ENCODE results near the gene FRMD5. TPM values are rescaled to one million over a fixed set of nuclear protein-coding genes. Genes with fewer than 3 reads are reported as not detected.

FRMD5 gene
- polyA plus RNA-seq, 1 donor (not counting 4 experiments of a cell fraction or from before 2014, with no cell fraction given), result 7.3 TPM

DNA sequence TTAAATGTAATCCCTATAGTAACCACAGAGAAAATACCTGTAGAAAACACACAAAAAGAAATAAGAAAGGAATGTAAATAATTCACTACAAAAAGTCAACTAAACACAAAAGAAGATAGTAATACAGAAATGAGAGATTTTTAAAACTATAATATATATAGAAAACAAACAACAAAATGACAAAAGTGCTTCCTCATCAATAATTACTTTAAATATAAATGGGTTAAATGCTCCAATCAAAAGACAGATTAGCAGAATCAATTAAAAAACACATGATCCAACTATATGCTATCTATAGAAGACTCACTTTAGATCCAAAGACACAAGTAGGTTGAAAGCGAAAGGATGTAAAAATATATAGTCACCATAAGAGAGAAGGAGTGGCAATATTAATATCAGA is 45.8 kb downstream of the FRMD5 start:
- no peaks in the 10 kb centered on the region for H3K9me1 ChIP-seq (ENCODE audit: control insufficient read depth, extremely low read depth, insufficient read depth, low read length)
- H3K4me1 ChIP-seq (ENCODE audit: control insufficient read depth, extremely low read depth, insufficient read depth, low read length), result no peaks in the 10 kb centered on the region
- no peaks in the 10 kb centered on the region for H3K27me3 ChIP-seq (ENCODE audit: control insufficient read depth, extremely low read depth, insufficient read depth, low read length)
- dilution Hi-C loops (cut with MboI; ENCODE audit: extremely low pct_ligation_motif_present, low sequenced_read_pairs), result no loop called here
- peaks cover 8% of the 10 kb centered on the region for H3K79me2 ChIP-seq (ENCODE audit: control insufficient read depth, insufficient read depth, low read length)
- H3K36me3 ChIP-seq (ENCODE audit: control insufficient read depth in 2 of 2, extremely low read depth in 1 of 2, insufficient read depth in 2 of 2, low read length in 2 of 2), result peaks cover 0 to 4% of the 10 kb centered on the region in 2 experiments
- H2AFZ ChIP-seq (ENCODE audit: control insufficient read depth, low read length), result no peak overlapping the region
- no peaks in the 10 kb centered on the region for H4K20me1 ChIP-seq (ENCODE audit: control insufficient read depth, extremely low read depth, insufficient read depth, low read length)
- DNase-seq (ENCODE audit: low read depth, low spot score) (no peak), FAIRE-seq (no peak)
- H3K9ac ChIP-seq (ENCODE audit: control insufficient read depth, extremely low read depth, insufficient read depth, low read length), result no peak overlapping the region
- H3K9me3 ChIP-seq (ENCODE audit: control insufficient read depth, low read depth, low read length), result no peaks in the 10 kb centered on the region
- H3K27ac ChIP-seq (ENCODE audit: control insufficient read depth, insufficient read depth, low read length), result no peak overlapping the region
- H3K4me3 ChIP-seq (ENCODE audit: control insufficient read depth in 2 of 3, extremely low read depth in 1 of 3, insufficient read depth in 2 of 3, low read depth in 1 of 3, low read length in 3 of 3), result no peak overlapping the region
- no peak overlapping the region for H3K4me2 ChIP-seq (ENCODE audit: control insufficient read depth, extremely low read depth, insufficient read depth, low read depth, low read length)
- no peak for TF ChIP-seq CTCF (optimal IDR thresholded peaks at IDR 0.05 in 1 of 3, IDR thresholded peaks at IDR 0.05 in 1 of 3, conservative IDR thresholded peaks at IDR 0.05 in 1 of 3; ENCODE audit: extremely low read depth in 1 of 3, insufficient read depth in 2 of 3, low read length in 3 of 3)
- no peak for TF ChIP-seq EZH2 (IDR thresholded peaks at IDR 0.05; ENCODE audit: low read length)

GRCh38 chr15:44148580-44148979 is 46.5 kb downstream of the FRMD5 start:
- H3K9me3 ChIP-seq (ENCODE audit: control insufficient read depth, low read depth, low read length), result no peaks in the 10 kb centered on the region

More at GRCh38 chr15:44148580-44148979, 46.5 kb downstream of the FRMD5 start:
- DNase-seq (ENCODE audit: low read depth, low spot score) (no peak), FAIRE-seq (no peak)
- dilution Hi-C loops (cut with MboI; ENCODE audit: extremely low pct_ligation_motif_present, low sequenced_read_pairs), result no loop called here
- Histone ChIP-seq H3K27ac (ENCODE audit: control insufficient read depth, insufficient read depth, low read length) (no peak overlapping the region), H3K4me1 (ENCODE audit: control insufficient read depth, extremely low read depth, insufficient read depth, low read length) (no peaks in the 10 kb centered on the region), H3K4me2 (ENCODE audit: control insufficient read depth, extremely low read depth, insufficient read depth, low read depth, low read length) (no peak overlapping the region), H3K27me3 (ENCODE audit: control insufficient read depth, extremely low read depth, insufficient read depth, low read length) (no peaks in the 10 kb centered on the region), H3K36me3 (ENCODE audit: control insufficient read depth in 2 of 2, extremely low read depth in 1 of 2, insufficient read depth in 2 of 2, low read length in 2 of 2) (peaks cover 0 to 4% of the 10 kb centered on the region in 2 experiments), H4K20me1 (ENCODE audit: control insufficient read depth, extremely low read depth, insufficient read depth, low read length) (no peaks in the 10 kb centered on the region), H3K4me3 (ENCODE audit: control insufficient read depth in 2 of 3, extremely low read depth in 1 of 3, insufficient read depth in 2 of 3, low read depth in 1 of 3, low read length in 3 of 3) (no peak overlapping the region), H3K9ac (ENCODE audit: control insufficient read depth, extremely low read depth, insufficient read depth, low read length) (no peak overlapping the region), H3K79me2 (ENCODE audit: control insufficient read depth, insufficient read depth, low read length) (peaks cover 8% of the 10 kb centered on the region), H2AFZ (ENCODE audit: control insufficient read depth, low read length) (no peak overlapping the region), H3K9me1 (ENCODE audit: control insufficient read depth, extremely low read depth, insufficient read depth, low read length) (no peaks in the 10 kb centered on the region)
- TF ChIP-seq EZH2 (IDR thresholded peaks at IDR 0.05; ENCODE audit: low read length), result no peak
- no peak for TF ChIP-seq CTCF (optimal IDR thresholded peaks at IDR 0.05 in 1 of 3, IDR thresholded peaks at IDR 0.05 in 1 of 3, conservative IDR thresholded peaks at IDR 0.05 in 1 of 3; ENCODE audit: extremely low read depth in 1 of 3, insufficient read depth in 2 of 3, low read length in 3 of 3)

Data from keratinocyte (primary cell).